Activated naive CD8-positive, alpha-beta T cell treated with anti-CD3 and anti-CD28 coated beads, Interleukin-2, amount 50 U/mL, for 16 hours (primary cell): Measurements from ENCODE around the gene TUT1.
"Not testable (repeated sequence)": the region's sequence is repeated elsewhere in the genome, so short reads cannot be mapped to it uniquely, and the experiment has no call there.

ENCODE experiments used
- DNase-seq: peaks from one replicate; pipeline ENCODE4 v3.0.0-alpha.2; 2020; ENCODE audit warnings: low read depth, low spot score

Gene TUT1

DNA sequence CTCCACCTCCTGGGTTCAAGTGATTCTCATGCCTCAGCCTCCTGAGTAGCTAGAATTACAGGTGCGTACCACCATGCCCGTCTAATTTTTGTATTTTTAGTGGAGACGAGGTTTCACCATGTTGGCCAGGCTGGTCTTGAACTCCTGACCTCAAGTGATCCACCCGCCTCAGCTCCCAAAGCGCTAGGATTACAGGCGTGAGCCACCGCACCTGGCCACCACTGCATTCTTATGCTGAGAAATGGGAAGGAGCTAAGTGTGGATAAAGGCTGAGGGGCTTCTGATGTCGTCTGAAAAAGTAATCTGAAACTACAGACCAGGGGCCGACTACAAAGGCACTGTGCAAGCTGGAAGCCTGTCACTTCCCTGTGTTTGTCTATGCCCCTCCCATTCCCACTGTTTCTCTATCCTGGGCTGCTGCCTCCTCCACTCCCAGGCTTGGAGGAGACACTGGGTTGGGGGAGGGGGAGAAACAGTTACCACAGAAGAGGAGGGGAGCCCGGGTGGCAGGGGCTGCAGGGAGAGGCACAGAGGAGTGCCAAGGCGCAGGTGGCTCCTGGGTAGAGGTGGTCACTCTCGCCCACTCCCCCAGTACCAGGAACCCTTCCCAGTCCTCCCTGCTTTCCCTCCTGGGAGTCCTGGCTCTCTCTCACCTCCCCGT lies 13.3 kb upstream of the TUT1 start:
- no peak for DNase-seq

GRCh38 chr11:62603776-62604299 lies 12.5 kb upstream of the TUT1 start:
- no peak for DNase-seq

GRCh38 chr11:62603072-62603408 lies 11.7 kb upstream of the TUT1 start:
- no peak for DNase-seq

DNA sequence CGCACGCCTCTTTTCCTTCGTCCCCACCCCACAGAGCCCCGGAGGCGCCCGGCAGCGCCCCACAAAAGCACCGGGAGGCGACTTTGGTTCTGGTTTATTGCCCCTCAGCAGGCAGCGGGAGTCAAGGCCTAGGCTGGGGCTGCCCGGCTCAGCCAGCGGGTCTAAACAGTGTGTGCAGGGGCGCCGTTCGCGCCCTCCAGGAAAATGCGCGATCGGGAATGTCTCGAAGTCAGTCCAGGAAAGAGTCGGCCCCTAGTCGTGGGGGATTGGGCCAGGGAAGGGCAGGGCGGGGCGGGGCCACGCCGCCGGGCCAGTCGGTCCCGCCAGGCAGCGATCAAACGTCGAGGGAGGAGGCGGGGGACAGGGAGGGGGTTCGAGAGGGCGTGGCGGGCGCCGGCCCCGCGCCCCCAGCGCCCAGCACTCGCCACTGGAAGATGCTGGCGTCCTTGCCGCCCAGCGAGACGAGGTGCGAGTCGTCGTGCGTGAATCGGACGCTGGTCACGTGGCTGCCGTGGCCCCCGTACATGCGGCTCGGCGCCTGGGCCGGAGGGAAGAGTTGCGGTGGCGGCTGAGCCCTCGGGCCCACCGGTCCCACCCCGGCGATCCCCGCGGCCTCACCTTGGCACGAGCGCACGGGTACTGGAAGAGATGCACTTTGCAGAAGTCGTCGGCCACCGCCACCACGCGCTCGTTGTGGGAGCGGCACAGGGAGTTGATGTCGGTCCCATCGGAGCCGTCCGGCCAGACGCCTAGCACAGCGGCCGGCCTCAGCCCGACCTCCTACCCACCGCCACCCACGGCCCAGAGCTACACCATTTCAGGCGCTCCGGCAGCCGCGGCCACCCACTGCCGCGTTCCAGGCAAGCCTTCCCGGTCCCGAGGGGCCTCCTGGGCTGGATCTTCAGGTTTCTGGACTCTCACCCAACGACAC lies 11.1 kb upstream of the TUT1 start:
- DNase-seq = no peak

GRCh38 chr11:62601372-62602140 lies 10.2 kb upstream of the TUT1 start, which contains the start of gene MTA2:
Gene MTA2, minus strand, starts transcription at chr11:62601865. Its CDS starts 415 bp downstream, at chr11:62601450.
- peak; percentile 98 for DNase-seq

DNA sequence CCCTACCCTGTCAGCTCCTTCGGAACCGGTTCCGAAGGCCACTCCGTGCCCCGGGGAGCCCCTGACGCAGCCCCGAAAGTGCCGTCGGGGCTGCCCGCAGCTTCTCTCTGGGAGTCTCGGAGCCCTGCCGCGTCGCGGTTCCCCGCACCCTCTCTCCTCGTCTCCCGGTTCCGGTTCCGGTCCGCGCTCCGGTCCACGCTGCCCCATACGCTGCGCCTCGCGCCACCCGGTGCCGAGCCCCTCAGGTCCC lies 9.7 kb upstream of the TUT1 start:
- no peak for DNase-seq

DNA sequence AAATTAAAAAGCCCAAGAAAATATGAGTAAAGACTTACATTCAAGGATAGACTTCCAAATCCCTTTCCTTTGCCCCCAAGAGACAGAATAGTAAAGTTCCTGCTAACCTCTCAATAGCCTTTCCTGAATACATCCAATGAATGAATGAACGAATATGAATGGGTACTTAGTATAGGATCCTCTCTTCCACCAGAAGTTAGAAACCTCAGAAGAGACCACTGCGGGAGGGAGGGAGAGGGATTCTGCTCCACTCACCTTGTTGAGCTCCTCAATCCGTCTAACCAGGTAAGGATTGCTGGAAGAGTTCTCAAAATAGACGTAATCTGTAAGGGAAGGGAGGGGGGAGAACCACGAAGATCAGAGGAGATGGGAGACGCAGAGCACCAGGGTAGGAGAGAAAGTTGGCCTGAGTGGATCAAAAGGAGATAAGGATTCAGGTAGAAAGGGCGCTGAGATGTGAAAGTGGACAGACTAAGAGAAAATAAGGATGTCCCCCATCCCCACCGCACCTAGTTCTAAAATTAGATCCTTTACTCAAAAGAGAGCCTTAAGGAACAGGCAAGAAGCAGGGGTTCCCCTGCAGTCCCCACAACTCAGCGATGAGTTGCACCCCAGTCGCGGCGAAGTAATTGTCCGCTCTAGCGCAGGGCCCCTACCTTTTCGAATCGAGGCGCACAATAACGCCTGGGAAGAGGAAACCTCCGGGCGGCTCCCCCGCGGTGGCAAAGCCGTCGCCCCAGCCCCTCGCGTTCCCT lies 9.2 kb upstream of the TUT1 start:
- no peak for DNase-seq

GRCh38 chr11:62599901-62600300 lies 8.6 kb upstream of the TUT1 start:
- no peak for DNase-seq

DNA sequence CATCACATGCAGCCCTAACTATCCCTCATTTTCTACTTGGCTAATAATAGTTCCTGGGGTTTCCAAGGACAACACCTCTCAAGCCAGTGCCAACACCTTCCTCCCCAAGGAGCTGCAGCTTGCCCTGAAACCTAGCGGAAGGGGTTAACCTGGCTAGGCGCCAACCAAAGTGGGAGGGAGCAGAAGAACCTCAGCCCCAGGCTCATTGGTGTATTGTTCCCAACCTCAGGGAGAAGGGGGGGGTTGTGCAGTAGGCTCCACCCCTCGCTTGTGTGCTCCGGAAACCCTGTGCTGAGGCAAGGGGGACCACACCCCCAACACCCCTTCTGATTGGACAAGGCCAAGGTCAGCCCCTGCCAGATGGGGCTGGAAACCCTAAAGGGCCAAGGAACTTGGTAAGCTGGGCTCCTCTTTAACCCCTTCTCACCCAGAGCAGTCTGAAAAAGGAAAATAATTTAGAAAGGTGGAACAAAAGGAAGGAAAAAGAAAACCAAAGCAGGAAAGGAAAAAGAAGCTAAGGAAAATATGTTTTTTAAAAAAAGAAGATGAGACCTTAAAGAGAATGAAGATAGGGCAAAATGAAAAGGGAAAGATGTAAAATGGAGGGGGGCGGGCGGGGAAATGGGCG lies 7.9 kb upstream of the TUT1 start:
- peak; percentile 88 for DNase-seq

DNA sequence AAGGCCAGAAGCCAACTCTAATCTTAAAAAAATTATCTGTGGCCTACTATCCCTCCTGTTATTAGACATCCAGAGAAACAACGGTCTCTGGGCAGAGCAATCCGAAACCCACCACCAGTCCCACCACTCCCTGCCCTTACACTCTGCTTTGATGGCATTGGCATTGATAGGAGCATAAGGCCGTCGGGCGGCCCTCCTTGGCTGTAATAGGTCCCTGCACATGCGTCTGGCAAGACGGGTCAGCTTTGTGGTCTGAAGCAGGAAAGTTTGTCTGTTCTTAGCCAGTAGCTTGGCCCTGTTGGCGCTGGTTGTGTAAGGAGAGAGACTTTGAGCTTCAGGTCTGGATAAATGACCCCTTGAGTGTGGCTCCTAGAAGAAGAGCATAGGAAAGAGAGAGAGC lies 3.8 kb upstream of the TUT1 start:
- DNase-seq = no peak

DNA sequence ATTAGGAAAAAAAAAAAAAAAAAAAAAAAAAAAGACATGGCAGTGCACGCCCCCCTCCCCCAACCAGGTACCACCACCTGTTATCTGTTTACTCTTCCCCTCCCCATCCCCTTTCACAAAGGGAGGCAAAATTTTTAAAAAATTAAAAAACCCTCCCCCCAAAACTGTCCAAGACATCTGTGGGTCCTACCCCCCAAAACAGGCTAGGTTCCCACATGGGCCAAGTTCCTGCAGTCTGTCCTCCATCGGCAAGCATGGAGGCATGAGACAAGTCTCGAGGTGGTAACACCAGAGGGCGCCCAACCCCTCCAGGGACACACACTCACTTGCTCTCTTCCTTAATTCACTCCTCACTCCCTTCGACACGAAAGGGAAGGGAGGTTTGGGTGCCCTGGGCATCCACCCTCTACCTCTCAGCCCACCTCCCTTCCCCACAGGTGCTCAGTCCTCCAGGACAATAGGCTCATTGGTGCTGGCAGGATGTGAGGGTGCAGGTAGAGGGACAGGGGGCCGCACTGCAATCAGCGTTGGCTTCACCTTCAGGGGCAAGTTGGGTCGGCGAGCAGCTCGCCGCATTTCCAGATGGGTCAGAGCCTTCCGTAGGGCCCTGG lies 2.2 kb upstream of the TUT1 start:
- DNase-seq = no peak

DNA sequence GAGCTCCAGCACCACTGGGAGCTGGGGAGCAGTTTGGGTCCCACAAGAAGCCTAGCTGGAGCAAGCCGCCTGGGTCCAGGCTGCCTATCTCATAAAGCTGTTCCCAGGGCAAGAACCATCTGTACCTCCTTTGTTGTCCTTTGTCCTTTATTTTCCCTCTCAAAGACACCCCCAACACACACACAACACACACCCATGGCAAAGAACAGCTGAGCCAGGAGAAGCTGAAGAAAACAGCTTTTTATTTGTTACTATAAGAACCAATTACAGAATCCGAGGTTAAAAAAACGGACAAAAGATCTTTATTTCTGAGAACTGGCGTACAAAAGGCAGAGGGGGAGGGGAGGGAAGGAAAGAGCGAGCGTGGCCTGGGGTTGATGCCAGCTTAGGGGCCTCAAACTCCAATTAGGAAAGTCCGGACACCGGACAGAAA lies 1.7 kb upstream of the TUT1 start:
- no peak for DNase-seq

GRCh38 chr11:62592146-62592815 lies 958 bp upstream of the TUT1 start:
- DNase-seq = no peak

DNA sequence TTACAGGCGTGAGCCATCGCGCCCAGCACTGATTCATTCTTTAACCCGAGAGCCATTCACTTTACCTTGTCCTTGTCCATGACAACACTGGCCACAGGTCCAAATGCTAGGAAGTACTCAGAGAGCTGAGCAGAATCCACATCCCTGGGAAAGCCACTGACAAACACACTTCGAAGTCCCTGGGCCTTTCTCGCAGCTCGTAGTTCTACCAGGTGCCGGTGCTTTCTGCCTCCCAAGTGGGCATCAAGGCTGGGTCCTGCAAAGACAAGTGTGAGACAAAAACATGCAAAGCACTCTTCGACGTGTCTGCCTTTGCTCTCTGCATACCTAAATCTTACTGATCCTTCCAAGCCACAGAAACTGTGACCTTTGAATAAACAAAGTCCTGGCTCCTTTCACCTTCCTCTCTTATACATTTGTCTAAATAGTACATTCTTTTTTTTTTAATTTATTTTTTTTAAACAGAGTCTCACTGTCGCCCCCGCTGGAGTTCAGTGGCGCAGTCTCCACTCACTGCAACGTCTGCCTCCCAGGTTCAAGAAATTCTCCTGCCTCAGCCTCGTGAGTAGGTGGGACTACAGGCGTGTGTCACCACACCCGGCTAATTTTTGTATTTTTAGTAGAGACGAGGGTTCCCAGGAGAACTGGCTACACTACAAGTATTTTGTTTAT lies 2.2 kb downstream of the TUT1 start:
- DNase-seq = no peak

DNA sequence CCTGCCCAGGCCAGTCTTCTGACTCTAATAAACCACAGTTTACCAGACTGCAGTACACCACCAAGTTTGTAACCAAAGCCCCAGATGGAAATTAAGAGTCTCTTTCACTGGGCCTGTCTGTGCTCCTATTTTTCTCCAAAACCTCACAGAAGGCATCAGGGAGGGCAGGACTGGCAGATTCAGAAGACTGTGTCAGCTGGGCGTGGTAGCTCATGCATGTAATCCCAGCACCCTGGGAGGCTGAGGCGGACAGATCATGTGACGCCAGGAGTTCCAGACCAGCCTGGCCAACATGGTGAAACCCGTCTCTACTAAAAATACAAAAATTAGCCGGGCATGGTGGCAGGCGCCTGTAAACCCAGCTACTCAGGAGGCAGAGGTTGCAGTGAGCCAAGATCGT lies 6.0 kb downstream of the TUT1 start:
- DNase-seq = not testable (repeated sequence)

GRCh38 chr11:62581735-62582134 lies 9.6 kb downstream of the TUT1 start:
- not testable (repeated sequence) for DNase-seq

DNA sequence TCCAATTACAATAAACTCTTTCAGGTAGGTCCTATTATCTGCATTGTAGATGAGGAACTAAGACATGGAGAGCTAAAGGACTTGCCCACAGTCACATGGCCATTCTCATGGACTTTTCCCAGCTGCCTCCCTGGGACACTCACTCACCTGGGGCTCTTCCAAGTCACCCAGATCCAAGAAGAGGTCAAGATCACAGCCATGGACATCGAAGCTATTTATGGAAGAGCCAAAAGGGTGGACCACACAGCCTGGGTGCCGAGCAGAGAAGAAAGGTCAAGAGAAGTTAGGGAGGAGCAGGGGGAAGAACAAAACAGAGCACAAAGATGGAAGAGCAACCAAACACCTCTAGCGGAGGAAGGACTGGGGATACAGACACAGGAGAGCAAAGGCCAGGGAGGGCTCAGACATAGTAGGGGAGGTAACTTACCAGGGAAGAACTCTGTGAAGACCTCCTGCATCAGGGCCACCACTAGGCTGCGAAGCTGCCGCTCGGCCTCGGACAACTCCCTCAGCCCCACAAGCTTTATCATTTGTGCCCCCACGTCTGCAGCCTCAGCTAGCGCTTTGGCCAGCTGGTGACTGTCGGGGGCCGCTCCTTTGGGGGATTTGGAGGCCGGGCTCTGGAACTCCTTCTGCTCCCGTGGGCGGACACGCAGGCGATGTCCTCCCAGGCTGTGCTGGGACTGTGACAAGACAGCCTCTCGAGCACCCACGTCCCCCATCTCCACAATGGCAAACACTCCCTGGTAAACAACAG lies 10.2 kb downstream of the TUT1 start:
- DNase-seq = no peak

GRCh38 chr11:62579252-62579651 lies 12.1 kb downstream of the TUT1 start:
- no peak for DNase-seq

- no peak for DNase-seq
Observed at GRCh38 chr11:62578541-62578940, 12.8 kb downstream of the TUT1 start.
